ENCODE measurements around the gene CARD11.

- no peak for TF ChIP-seq CTCF (conservative IDR thresholded peaks at IDR 0.05; ENCODE audit: low read depth in 2 of 2)
- no peak for TF ChIP-seq ETS1 (IDR thresholded peaks at IDR 0.05)
- no peak for TF ChIP-seq EZH2 (IDR thresholded peaks at IDR 0.05; ENCODE audit: low read depth, unreplicated experiment)
- TF ChIP-seq EZH2phosphoT487 (IDR thresholded peaks at IDR 0.05; ENCODE audit: unreplicated experiment) = no peak
- no peak for TF ChIP-seq POLR2AphosphoS5 (IDR thresholded peaks at IDR 0.05; ENCODE audit: low read depth)
- TF ChIP-seq REST (IDR thresholded peaks at IDR 0.05; ENCODE audit: unreplicated experiment) = no peak
- no peak for TF ChIP-seq STAT1 (IDR thresholded peaks at IDR 0.05; ENCODE audit: unreplicated experiment)
- no peak for TF ChIP-seq ZNF114 (CRISPR knock-in tag; IDR thresholded peaks at IDR 0.05)
- no peak for TF ChIP-seq JUNB (IDR thresholded peaks at IDR 0.05; ENCODE audit: unreplicated experiment)
Measured at GRCh38 chr7:2948749-2949148, 94.9 kb downstream of the CARD11 start.
